Activated gamma-delta T cell treated with anti-CD3 and anti-CD28 coated beads, Interleukin-2, amount 50 U/mL, for 16 hours (primary cell): ENCODE measurements around the gene BCL10.

Experiments
- DNase-seq: peaks from one replicate; pipeline ENCODE4 v3.0.0-alpha.2; 2020; ENCODE audit warnings: low read depth

The BCL10 gene

GRCh38 chr1:85276215-85276977, at the start of gene BCL10:
Gene BCL10 (minus strand): TSS chr1:85276632. CDS start chr1:85276352, 280 bp downstream.
- DNase-seq = peak; percentile 93

- no peak for DNase-seq
Measured at GRCh38 chr1:85325920-85326319, 49.5 kb upstream of the BCL10 start.

GRCh38 chr1:85323770-85324169, 47.3 kb upstream of the BCL10 start:
- DNase-seq = no peak

GRCh38 chr1:85322655-85323054, 46.2 kb upstream of the BCL10 start:
- DNase-seq = no peak

GRCh38 chr1:85321237-85321964, 45.0 kb upstream of the BCL10 start:
- DNase-seq = no peak

GRCh38 chr1:85320371-85321131, 44.1 kb upstream of the BCL10 start:
- DNase-seq = no peak

- DNase-seq = no peak
Measured at GRCh38 chr1:85319931-85320330, 43.5 kb upstream of the BCL10 start.

- no peak for DNase-seq
Measured at GRCh38 chr1:85319491-85319890, 43.1 kb upstream of the BCL10 start.

- DNase-seq = no peak
Measured at GRCh38 chr1:85318217-85318616, 41.8 kb upstream of the BCL10 start.

- no peak for DNase-seq
Measured at GRCh38 chr1:85317560-85317959, 41.1 kb upstream of the BCL10 start.

- no peak for DNase-seq
Measured at GRCh38 chr1:85316321-85316720, 39.9 kb upstream of the BCL10 start.

GRCh38 chr1:85315789-85316188, 39.4 kb upstream of the BCL10 start:
- DNase-seq = no peak

GRCh38 chr1:85314726-85315125, 38.3 kb upstream of the BCL10 start:
- no peak for DNase-seq

GRCh38 chr1:85313888-85314696, 37.7 kb upstream of the BCL10 start:
- no peak for DNase-seq

- DNase-seq = no peak
Measured at GRCh38 chr1:85311818-85312217, 35.4 kb upstream of the BCL10 start.

GRCh38 chr1:85308833-85309350, 32.5 kb upstream of the BCL10 start:
- no peak for DNase-seq

- peak; percentile 52 for DNase-seq
Measured at GRCh38 chr1:85307987-85308832, 31.8 kb upstream of the BCL10 start.

GRCh38 chr1:85306236-85306635, 29.8 kb upstream of the BCL10 start:
- DNase-seq = no peak

- no peak for DNase-seq
Measured at GRCh38 chr1:85303440-85304162, 27.2 kb upstream of the BCL10 start.

- no peak for DNase-seq
Measured at GRCh38 chr1:85300140-85300539, 23.7 kb upstream of the BCL10 start.
